HG03457 (cell line): ENCODE measurements around the gene ADAMTSL5.

Source experiments
- ATAC-seq: cut with Tn5 transposase; IDR thresholded peaks from one replicate; pipeline ENCODE4 v1.9.1; 2021; ENCODE audit warnings: moderate number of reproducible peaks; ENCODE audit not compliant: unreplicated experiment

Gene ADAMTSL5

DNA sequence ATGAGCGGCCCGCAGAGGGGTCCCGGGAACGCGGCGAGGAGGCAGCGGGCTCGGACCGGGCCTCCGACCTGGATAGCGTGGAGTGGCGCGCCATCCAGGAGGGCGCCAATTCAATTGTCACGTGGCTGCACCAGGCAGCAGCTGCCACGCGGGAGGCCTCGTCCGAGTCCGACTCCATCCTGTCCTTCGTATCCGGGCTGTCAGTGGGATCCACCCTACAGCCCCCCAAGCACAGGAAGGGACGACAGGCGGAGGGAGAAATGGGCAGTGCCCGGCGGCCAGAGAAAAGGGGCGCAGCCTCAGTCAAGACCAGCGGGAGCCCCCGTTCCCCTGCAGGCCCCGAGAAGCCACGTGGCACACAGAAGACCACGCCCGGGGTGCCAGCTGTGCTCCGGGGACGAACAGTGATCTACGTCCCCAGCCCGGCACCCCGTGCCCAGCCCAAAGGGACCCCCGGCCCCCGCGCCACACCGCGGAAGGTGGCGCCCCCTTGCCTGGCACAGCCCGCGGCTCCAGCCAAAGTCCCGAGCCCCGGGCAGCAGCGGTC lies 44.5 kb downstream of the ADAMTSL5 start:
- ATAC-seq: no peak

DNA sequence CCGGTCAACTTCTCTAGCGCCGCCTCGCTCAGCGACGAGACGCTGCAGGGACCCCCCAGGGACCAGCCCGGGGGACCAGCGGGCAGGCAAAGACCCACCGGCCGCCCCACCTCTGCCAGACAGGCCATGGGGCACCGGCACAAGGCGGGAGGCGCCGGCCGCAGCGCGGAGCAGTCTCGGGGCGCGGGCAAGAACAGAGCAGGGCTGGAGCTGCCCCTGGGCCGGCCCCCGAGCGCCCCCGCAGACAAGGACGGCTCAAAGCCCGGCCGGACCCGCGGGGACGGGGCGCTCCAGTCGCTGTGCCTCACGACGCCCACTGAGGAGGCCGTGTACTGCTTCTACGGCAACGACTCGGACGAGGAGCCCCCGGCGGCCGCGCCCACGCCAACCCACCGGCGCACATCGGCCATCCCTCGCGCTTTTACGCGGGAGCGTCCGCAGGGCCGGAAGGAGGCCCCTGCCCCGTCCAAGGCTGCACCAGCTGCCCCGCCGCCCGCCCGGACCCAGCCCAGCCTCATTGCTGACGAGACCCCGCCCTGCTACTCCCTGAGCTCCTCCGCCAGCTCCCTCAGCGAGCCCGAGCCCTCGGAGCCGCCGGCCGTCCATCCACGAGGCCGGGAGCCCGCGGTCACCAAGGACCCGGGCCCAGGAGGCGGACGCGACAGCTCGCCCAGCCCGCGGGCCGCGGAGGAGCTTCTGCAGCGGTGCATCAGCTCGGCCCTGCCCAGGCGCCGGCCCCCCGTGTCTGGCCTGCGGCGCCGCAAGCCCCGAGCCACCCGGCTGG lies 45.1 kb downstream of the ADAMTSL5 start:
- no peak for ATAC-seq

DNA sequence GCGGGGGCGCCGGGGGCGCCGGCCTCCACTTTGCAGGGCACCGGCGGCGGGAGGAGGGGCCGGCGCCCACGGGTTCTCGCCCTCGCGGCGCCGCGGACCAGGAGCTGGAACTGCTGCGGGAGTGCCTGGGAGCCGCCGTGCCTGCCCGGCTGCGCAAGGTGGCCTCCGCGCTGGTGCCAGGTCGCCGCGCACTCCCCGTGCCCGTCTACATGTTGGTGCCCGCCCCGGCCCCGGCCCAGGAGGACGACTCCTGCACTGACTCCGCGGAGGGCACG lies 45.7 kb downstream of the ADAMTSL5 start:
- no peak for ATAC-seq

DNA sequence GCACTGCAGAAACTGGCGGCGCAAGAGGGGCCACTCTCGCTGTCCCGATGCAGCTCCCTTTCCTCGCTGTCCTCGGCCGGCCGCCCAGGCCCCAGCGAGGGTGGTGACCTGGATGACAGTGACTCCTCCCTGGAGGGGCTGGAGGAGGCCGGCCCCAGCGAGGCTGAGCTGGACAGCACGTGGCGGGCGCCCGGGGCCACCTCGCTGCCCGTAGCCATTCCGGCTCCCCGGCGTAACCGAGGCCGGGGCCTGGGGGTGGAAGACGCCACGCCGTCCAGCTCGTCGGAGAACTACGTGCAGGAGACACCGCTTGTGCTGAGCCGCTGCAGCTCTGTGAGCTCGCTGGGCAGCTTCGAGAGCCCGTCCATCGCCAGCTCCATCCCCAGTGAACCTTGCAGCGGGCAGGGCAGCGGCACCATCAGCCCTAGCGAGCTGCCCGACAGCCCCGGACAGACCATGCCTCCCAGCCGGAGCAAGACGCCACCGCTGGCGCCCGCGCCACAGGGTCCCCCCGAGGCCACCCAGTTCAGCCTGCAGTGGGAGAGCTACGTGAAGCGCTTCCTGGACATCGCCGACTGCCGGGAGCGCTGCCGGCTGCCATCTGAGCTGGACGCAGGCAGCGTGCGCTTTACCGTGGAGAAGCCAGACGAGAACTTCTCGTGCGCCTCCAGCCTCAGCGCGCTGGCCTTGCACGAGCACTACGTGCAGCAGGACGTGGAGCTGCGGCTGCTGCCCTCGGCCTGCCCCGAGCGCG lies 46.2 kb downstream of the ADAMTSL5 start:
- no peak for ATAC-seq

DNA sequence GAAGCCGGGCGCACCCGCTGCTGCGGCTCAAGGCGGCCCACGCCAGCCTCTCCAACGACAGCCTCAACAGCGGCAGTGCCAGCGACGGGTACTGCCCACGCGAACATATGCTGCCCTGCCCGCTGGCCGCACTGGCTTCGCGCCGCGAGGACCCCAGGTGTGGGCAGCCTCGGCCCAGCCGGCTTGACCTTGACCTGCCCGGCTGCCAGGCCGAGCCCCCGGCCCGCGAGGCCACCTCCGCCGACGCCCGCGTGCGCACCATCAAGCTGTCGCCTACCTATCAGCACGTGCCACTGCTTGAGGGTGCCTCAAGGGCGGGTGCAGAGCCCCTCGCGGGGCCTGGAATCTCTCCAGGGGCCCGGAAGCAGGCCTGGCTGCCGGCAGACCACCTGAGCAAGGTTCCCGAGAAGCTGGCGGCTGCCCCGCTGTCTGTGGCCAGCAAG lies 46.8 kb downstream of the ADAMTSL5 start:
- ATAC-seq: no peak

DNA sequence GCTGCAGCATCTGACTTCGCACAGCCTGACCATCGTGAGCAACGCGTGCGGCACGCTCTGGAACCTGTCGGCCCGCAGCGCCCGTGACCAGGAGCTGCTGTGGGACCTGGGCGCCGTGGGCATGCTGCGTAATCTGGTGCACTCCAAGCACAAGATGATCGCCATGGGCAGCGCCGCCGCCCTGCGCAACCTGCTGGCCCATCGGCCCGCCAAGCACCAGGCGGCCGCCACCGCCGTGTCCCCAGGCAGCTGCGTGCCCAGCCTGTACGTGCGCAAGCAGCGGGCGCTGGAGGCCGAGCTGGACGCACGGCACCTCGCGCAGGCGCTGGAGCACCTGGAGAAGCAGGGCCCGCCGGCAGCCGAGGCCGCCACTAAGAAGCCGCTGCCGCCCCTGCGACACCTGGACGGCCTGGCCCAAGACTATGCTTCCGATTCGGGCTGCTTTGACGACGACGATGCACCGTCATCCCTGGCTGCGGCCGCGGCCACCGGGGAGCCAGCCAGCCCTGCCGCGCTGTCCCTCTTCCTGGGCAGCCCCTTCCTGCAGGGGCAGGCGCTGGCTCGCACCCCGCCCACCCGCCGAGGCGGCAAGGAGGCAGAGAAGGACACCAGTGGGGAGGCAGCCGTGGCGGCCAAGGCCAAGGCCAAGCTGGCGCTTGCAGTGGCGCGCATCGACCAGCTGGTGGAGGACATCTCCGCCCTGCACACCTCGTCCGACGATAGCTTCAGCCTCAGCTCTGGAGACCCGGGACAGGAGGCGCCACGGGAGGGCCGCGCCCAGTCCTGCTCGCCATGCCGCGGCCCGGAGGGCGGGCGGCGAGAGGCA lies 47.4 kb downstream of the ADAMTSL5 start:
- ATAC-seq: no peak

DNA sequence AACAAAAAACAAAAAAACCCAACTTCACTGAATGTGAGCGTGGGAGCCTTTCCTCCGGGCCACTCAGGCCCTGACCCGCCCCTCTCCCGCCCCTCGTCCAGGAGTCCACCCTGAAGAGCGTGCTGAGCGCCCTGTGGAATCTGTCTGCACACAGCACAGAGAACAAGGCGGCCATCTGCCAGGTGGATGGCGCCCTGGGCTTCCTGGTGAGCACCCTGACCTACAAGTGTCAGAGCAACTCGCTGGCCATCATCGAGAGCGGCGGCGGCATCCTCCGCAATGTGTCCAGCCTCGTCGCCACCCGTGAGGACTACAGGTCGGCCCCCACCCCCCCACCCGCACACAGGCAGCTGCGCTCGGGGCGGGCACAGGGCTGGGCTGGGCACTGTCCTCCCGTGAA lies 51.0 kb downstream of the ADAMTSL5 start:
- ATAC-seq: no peak

DNA sequence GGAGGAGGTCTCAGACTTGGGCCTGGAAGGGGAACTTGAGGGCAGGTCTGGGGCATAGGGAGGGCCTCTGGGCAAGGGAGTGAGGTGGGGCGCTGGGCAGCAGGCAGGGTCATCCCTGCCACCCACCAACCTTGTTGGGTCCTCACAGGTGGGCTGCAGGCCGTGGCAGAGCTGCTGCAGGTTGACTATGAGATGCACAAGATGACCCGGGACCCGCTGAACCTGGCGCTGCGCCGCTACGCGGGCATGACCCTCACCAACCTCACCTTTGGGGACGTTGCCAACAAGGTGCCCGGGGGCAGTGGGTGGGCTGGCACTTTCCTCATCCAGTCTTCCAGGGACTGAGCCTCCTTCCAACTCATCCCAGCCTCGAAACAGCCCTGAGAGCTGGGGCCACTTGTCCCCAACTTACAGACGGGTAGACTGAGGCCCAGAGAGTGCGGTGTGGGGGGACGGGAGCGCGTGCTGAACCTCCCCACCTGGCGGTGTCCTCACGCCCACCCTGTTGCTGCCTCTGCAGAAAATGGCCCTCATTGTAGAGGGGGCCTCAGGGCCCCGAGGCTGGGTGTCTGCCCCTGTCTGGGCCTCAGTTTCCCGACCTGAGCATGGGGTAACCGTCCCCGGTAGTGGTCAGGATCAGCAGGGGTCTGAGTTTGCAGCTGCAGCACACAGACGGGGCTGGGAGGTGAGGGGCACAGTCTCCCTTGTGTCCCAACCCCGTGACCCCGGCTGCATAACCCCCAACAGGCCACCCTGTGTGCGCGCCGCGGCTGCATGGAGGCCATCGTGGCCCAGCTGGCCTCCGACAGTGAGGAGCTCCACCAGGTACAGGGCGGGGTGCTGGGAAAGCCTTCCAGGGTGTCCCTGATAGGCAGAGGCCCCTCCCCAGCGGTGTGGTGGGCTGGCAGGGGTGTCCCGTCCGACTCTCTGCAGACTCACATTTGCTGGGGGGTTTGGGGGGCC lies 52.5 kb downstream of the ADAMTSL5 start:
- ATAC-seq: no peak

DNA sequence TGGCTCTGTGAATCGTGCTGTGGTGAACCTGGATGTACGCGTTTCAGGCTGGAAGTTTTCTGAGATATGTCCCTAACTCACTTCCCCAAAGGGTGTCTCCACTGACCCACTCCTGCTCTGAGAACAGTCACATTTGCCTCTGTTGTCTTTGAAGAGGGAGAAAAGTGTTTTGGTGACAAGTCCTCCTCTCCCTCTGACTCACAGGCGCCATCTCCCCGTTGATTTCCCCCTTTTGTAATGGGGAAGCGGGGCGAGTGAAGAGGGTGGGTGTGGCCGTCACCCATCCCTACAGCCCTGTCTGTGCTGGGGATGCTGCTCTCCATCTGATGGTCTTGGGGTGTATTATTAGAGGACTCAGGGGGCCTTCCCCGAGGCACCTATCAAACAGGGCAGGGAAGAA lies 53.3 kb downstream of the ADAMTSL5 start:
- ATAC-seq: no peak

DNA sequence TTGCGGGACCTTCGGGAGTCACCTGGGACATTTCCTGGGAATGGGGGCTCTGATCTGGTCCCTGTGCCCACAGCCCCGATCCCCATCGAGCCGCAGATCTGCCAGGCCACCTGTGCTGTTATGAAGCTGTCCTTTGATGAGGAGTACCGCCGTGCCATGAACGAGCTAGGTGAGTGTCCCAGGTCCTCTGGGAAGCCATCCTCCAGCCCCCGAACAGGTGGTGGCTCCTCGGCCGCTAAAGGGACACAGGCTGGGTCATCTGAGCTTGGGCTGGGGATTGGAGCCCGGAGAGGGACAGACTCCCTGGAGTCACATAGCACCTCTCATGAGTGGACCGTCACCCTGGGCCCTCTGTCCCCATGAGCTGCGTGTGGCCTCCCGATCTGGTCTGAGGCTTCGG lies 54.9 kb downstream of the ADAMTSL5 start:
- no peak for ATAC-seq

DNA sequence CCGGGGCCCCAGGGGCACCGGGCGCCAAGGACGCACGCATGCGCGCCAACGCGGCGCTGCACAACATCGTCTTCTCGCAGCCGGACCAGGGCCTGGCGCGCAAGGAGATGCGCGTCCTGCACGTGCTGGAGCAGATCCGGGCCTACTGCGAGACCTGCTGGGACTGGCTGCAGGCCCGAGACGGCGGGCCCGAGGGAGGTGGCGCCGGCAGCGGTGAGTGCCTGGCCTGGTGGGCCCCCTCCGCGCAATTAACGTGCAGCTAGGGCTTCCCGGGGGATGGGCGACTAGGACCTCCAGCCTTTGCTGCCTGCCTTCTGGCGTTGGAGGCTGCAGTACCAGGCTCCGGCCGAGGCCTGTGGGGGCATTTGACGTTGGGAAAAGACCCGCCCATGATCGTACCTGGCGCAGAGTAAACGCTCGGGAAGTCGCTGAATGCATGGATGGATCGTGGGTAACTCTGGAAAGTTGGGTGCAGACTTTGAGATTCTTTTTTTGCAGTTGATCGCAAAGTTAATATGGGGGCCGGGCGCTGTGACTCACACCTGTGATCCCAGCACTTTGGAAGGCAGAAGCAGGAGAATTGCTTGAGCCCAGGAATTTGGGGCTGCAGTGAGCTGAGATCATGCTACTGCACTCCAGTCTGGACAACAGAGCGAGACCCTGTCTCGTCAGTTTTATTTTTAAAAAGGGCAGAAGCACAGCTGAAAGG lies 55.6 kb downstream of the ADAMTSL5 start:
- no peak for ATAC-seq

DNA sequence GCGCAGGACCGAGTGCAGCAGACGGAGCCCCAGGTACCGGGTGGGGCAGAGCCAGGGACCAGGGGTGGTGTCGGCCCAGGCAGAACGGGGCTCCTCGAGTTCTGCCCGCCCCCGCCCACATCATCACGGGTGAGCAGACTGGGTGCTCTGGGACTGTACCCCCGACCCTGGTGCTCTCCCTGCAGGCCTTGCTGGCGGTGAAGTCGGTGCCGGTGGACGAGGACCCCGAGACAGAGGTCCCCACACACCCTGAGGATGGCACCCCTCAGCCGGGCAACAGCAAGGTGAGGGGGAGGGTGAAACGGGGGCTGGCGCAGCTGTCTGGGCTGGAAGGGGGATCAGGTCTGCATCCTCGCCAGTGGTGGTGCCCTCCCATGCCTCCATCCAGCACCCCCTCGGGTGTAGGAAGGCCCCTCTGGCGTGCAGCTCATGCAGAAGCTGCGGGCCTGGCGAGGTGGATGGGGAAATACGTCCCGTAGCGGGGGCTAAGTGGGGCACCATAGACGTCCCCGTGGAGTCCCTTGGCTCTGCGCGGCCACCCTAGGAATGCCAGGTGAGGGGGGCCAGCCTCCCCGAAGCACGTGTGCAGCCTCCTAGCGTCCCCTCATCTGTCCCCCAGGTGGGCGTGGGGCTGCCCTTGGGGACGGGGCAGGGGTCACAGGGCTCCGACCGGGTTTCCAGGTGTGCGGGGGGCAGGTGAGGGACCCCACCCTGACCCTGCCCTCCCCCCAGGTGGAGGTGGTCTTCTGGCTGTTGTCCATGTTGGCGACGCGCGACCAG lies 56.5 kb downstream of the ADAMTSL5 start:
- no peak for ATAC-seq

DNA sequence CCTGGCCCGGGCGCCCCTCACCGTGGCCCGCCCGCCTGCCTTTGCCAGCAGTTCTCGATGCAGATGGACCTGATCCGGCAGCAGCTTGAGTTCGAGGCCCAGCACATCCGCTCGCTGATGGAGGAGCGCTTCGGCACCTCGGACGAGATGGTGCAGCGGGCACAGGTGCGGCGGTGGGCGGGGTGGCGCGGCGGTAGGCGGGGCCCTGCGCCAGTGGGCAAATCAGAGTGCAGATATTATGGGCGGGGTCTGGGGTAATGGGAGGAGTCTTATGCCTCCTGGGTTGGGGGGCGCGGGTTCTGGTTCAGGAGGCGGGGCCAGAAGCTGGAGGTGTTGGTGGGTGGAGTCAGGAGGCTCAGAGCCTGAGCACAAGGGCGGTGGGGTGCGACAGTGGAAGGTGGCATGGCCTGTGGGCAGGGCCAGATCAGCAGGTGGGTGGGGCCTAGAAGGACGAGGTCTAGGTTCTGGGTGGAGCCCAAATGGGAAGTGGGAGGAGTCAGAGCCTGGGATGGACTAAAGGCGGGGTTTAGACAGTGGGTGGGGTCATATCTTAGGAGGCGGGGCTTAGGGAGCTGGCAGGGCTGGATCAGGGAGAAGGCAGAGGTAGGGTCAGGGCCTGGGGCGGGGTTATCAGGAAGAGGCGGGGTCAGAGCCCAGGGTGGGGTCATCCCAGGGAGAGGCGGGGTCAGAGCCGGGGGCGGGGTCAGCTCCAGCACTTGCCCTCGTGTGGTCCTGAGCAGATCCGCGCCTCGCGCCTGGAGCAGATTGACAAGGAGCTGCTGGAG lies 57.3 kb downstream of the ADAMTSL5 start:
- no peak for ATAC-seq
